Activated gamma-delta T cell treated with anti-CD3 and anti-CD28 coated beads, Interleukin-2, amount 50 U/mL, for 16 hours (primary cell): ENCODE results near the gene PRDX2.
"Not testable (repeated sequence)": the region's sequence is repeated elsewhere in the genome, so short reads cannot be mapped to it uniquely, and the experiment has no call there.

Experiments used
- DNase-seq: peaks from one replicate; pipeline ENCODE4 v3.0.0-alpha.2; 2020; ENCODE audit warnings: low read depth

Gene PRDX2

GRCh38 chr19:12801466-12802266 lies at the start of gene PRDX2, which contains the start of gene THSD8:
Gene PRDX2 (minus strand): TSS chr19:12801800. CDS start chr19:12801261, 539 bp downstream.
Gene THSD8 (plus strand): TSS chr19:12802069. CDS start chr19:12802072, 3 bp downstream.
- DNase-seq = peak; percentile 51

DNA sequence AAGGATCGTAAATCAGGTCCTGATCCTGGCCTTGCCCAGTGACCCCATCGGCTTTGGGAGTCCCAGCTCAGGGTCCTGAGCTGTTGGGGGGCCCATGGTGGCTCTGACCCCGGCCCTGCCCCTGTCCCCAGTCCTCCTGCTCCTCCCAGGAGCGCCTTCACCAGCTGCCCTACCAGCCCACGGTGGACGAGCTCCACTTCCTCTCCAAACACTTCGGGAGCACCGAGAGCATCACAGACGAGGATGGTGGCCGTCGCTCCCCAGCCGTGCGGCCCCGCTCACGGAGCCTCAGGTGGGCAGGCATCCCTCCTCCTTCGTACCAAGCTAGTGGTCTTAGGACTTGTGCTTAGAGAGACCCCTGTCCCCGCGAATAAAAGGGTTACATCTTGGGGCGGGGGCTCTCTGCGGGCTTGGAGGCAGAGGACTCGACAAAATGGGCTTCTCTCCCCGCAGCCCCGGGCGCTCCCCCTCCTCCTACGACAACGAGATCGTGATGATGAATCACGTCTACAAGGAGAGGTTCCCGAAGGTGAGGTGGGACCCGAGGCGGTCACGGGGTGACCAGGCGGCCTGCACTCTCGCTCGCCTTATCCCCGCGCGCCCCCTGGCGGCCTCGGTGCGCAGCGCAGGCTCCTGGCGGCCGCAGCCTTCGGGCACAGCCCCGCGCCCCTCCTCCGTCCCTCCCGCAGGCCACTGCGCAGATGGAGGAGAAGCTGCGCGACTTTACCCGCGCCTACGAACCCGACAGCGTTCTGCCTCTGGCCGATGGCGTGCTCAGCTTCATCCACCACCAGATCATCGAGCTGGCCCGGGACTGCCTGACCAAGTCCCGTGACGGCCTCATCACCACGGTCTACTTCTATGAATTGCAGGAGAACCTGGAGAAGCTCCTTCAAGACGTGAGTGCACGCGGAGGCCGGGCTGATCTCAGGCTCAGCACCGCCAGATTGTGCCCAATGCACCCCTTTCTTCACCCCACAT lies 45.8 kb upstream of the PRDX2 start:
- peak; percentile 76 for DNase-seq

GRCh38 chr19:12846613-12847012 lies 45.0 kb upstream of the PRDX2 start:
- DNase-seq = not testable (repeated sequence)

DNA sequence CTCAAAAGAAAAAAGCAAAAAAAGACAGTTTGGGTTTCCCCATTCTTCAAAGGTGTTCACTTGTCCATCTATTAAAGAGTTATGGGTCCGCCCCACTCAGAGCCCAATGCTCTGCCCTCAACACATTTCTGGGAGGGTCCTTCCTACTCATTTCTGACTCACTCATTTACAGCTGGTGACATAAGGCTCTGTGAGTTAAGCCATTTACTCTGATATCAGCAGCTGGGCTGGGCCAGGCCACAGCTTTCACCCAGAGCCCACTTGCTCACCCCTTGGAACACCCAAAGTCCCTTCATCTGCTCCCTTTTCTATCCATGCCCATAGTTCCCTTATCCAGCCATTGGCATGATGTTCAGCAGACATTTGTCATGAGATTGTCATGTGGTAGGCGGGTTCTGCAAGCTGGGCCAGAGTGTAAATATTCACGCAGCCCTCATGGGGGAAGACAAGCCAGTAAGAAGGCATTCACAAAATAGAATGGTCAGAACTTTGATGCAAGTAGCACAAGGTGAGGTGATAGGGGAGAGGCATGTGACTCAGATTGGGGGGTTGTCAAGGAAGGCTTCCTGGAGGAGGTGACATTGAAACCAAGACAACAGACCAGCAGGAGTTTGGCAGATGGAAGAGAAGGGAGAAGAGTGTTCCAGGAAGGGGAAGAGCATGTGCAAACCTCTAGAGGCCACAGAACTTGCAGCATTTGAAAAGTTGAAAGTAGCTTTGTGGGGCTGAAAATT lies 42.6 kb upstream of the PRDX2 start:
- DNase-seq = no peak

GRCh38 chr19:12843328-12843727 lies 41.7 kb upstream of the PRDX2 start:
- DNase-seq = no peak

DNA sequence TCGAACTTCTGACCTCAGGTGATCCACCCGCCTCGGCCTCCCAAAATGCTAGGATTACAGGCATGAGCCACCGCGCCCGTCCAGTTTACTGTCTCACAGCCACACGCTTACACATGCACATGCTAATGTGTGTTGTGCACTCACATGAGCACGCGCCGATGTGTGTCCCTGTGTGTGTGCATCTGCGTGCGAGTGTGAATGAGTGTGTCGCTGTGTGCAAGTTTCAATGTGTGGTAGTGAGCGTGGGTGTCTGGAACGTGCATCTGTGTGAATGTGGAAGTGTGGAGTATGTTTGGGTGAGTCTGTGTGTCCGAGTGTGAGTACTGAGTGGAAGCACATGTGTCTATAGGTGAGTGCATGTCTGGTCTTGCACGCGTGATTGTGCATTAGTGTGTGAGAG lies 40.9 kb upstream of the PRDX2 start:
- DNase-seq = no peak

GRCh38 chr19:12841094-12841493 lies 39.5 kb upstream of the PRDX2 start:
- no peak for DNase-seq

GRCh38 chr19:12840091-12841079 lies 38.8 kb upstream of the PRDX2 start:
- DNase-seq = no peak

- no peak for DNase-seq
Observed at GRCh38 chr19:12838886-12839756, 37.5 kb upstream of the PRDX2 start.

- DNase-seq = no peak
Observed at GRCh38 chr19:12838182-12838885, 36.7 kb upstream of the PRDX2 start, which contains the start of gene MAST1. Gene MAST1 (plus strand): TSS chr19:12838515. CDS start chr19:12838573, 58 bp downstream.

GRCh38 chr19:12837225-12837624 lies 35.6 kb upstream of the PRDX2 start:
- DNase-seq = no peak

- no peak for DNase-seq
Observed at GRCh38 chr19:12836529-12836863, 34.9 kb upstream of the PRDX2 start.

GRCh38 chr19:12834976-12835757 lies 33.6 kb upstream of the PRDX2 start:
- DNase-seq = no peak

DNA sequence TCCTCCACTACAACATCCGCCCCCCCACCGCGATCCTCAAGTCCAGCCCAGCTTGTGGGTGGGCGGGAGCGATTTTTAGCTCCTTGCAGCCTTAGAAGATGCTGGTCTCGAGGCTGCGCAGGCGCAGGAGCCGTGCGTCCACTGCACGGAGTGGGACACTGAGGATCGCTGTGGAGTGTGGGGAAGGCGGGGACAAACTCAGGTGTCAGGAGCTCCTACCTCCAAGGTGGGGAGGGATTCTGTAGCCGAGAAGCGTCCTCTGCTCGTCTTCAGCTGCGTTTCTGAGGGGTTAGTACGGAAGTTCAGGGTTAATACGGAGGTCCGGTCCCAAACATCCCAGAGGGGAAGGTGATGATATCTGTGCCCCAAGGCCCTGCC lies 33.0 kb upstream of the PRDX2 start, which contains the start of gene RTBDN:
Gene RTBDN (minus strand): TSS at position 14 of the 378 bp plus-strand sequence. CDS start 4,600 bp downstream, outside the sequence.
- DNase-seq = no peak

DNA sequence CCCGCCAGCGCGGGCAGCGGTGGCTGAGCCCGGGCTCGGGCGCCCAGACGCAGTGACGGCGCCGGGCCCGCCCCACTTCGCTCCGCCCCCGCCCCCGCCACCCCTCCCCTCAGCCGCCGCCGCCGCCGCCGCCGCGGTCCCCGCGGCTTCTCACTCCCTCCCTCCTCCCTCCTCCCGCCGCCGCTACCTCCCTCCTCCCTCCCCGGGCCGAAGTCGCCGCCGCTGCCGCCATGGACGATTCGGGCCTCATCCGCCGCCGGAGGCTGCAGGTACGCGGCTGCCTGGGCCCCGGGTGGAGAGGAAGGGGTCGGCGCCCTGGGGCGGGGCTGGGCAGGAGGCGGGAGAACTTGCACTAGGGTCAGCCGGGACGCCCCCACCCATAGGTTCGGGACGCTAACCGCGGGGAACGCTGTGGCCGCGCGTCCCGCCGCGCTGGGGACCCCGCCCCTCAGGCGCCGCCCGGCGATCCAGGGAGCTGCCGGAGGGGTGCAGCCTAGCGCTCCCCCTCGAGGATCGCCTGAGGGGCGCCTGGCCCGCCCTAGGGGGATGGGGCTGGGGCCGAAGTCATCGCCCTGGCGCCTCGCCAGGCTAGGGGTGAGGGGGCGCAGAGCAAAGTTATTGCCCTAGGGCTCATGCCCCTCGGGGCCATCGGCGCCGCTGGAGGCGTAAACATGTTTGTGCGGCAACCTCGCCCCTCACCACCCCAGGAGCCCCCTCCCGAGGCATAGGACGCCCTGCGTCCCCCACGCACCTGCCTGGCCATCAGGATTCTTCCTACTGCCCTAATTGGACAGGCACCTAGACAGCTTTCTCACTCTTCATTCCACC lies 32.4 kb upstream of the PRDX2 start:
- no peak for DNase-seq

DNA sequence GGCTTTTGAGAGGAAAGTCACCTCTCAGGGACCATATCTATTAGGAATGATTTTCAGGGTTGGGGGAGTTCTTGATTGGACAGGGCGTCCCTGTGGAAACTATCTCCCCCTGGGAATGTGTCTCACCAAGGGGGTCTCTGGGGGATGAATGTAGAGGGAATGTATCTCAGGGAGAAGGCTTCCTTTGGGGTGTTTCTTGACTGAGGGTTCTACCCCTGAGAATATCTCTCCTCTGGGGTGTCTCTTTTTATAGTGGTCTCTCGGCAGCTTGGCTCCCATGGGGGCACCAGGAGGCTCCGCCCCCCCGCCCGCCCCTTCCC lies 31.8 kb upstream of the PRDX2 start:
- DNase-seq = no peak

DNA sequence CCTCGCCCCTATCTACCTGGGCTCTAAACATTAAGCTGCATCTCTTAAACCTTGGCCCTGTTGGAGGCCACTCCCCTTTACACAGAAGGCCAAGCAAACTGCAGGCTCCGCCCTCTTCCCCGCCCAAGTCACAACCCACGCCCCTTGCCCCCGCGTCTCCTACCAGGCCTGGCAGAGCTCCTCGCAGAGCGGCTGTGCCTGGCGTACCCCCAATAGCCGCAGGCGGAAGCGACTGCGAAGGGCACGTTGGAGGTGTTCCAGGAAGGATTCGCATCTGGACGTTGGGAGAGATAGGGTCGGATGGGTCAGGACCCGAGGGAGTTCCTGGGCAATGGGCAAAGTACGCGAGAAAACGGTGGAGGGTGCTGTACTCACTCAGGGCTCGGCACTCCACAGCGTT lies 26.9 kb upstream of the PRDX2 start:
- no peak for DNase-seq
